Measurements from ENCODE around the gene CTNNA3.

GRCh38 chr10:67735430-67735829 lies 39.4 kb upstream of the CTNNA3 start:
- TF ChIP-seq CTCF (conservative IDR thresholded peaks at IDR 0.05 in 1 of 2, IDR thresholded peaks at IDR 0.05 in 1 of 2; ENCODE audit: extremely low read depth in 1 of 2, insufficient read depth in 1 of 2, low read depth in 1 of 2, low read length in 2 of 2) (no peak), EZH2 (IDR thresholded peaks at IDR 0.05; ENCODE audit: borderline replicate concordance, low read length) (no peak)

Measured in mammary epithelial cell (primary cell).